Cardiac fibroblast (primary cell): ENCODE results near the gene FXYD6.

Experiments
- DNase-seq, 2 donors: peaks; one replicate each; pipeline versions ENCODE4 v3.0.0 to v3.0.0-alpha.2; 2010; ENCODE audit warnings: low read depth in 2 of 2
- H3K4me3 ChIP-seq, 2 donors: replicated peaks in 1 of 2; 1 replicate in 1 of 2; 2 replicates in 1 of 2; pipeline ENCODE4 v1.5.1; 2011; ENCODE audit warnings: low read depth in 2 of 2, low read length in 2 of 2, mild to moderate bottlenecking in 2 of 2, moderate library complexity in 1 of 2
- CTCF ChIP-seq: IDR thresholded peaks from one replicate; pipeline ENCODE4 v1.5.1; 2011; ENCODE audit warnings: low read depth, mild to moderate bottlenecking, low read length, inconsistent platforms

The FXYD6 gene

GRCh38 chr11:117915672-117916235 is 39.3 kb upstream of the FXYD6 start:
- H3K4me3 ChIP-seq = no peak overlapping the region
- DNase-seq = no peak
- no peak for TF ChIP-seq CTCF

- DNase-seq = no peak
- H3K4me3 ChIP-seq = no peak overlapping the region
- TF ChIP-seq CTCF = no peak
Observed at GRCh38 chr11:117914991-117915618, 38.6 kb upstream of the FXYD6 start.

- DNase-seq = no peak
- no peak overlapping the region for H3K4me3 ChIP-seq
- TF ChIP-seq CTCF = no peak
Observed at GRCh38 chr11:117914398-117914761, 37.9 kb upstream of the FXYD6 start.

- TF ChIP-seq CTCF = no peak
- no peak for DNase-seq
- no peak overlapping the region for H3K4me3 ChIP-seq
Observed at GRCh38 chr11:117913736-117914397, 37.4 kb upstream of the FXYD6 start.

GRCh38 chr11:117912497-117912896 is 36.0 kb upstream of the FXYD6 start:
- TF ChIP-seq CTCF = no peak
- no peak for DNase-seq
- H3K4me3 ChIP-seq = no peak overlapping the region

- TF ChIP-seq CTCF = no peak
- no peak for DNase-seq
- H3K4me3 ChIP-seq = no peak overlapping the region
Observed at GRCh38 chr11:117911694-117912093, 35.2 kb upstream of the FXYD6 start.
